GM23338 (cell line): ENCODE results near the gene OSBPL6. TPM values are rescaled to one million over a fixed set of nuclear protein-coding genes. Genes with fewer than 3 reads are reported as not detected.

Experiments
- ATAC-seq: fragments of 200-7000 bp; cut with Tn5 transposase; 3 replicates; pipeline ENCODE4 v1.9.1; 2020
- DNase-seq: peaks from one replicate; pipeline ENCODE4 v3.0.0-alpha.2; 2015; ENCODE audit warnings: low spot score
- H2AFZ ChIP-seq: fragments of 200-600 bp; sonication (generic); 2 replicates; pipeline ENCODE4 v1.8.0; 2016; ENCODE audit warnings: antibody characterized with exemption, mild to moderate bottlenecking, moderate library complexity
- H3F3A ChIP-seq: fragments of 200-600 bp; sonication (generic); replicated peaks from 2 replicates; pipeline ENCODE4 v1.8.0; 2017; ENCODE audit warnings: antibody characterized with exemption, mixed run types, low read depth
- H3K27ac ChIP-seq: fragments of 200-600 bp; sonication (generic); 2 replicates; pipeline ENCODE4 v1.6.1; 2016; ENCODE audit warnings: low read depth
- H3K27me3 ChIP-seq: fragments of 200-600 bp; sonication (generic); 2 replicates; pipeline ENCODE4 v1.8.0; 2016; ENCODE audit warnings: mild to moderate bottlenecking, mixed run types, moderate library complexity; ENCODE audit not compliant: insufficient read depth
- H3K36me3 ChIP-seq: fragments of 200-600 bp; sonication (generic); 2 replicates; pipeline ENCODE4 v1.8.0; 2016; ENCODE audit warnings: mild to moderate bottlenecking; ENCODE audit not compliant: insufficient read depth
- H3K4me1 ChIP-seq: fragments of 200-600 bp; sonication (generic); 2 replicates; pipeline ENCODE4 v1.8.0; 2016; ENCODE audit warnings: mild to moderate bottlenecking, moderate library complexity; ENCODE audit not compliant: insufficient read depth
- H3K4me2 ChIP-seq: fragments of 200-600 bp; sonication (generic); 2 replicates; pipeline ENCODE4 v1.7.1; 2017; ENCODE audit warnings: mixed run types
- H3K4me3 ChIP-seq: fragments of 200-600 bp; sonication (generic); 2 replicates; pipeline ENCODE4 v1.6.1; 2016; ENCODE audit warnings: mixed run types
- H3K79me2 ChIP-seq: fragments of 200-600 bp; sonication (generic); replicated peaks from 2 replicates; pipeline ENCODE4 v1.8.0; 2017; ENCODE audit warnings: mild to moderate bottlenecking; ENCODE audit not compliant: insufficient read depth
- H3K9me2 ChIP-seq: fragments of 200-600 bp; sonication (generic); 2 replicates; pipeline ENCODE4 v1.8.0; 2017; ENCODE audit not compliant: insufficient read depth
- H4K20me1 ChIP-seq: fragments of 200-600 bp; sonication (generic); replicated peaks from 2 replicates; pipeline ENCODE4 v1.8.0; 2017; ENCODE audit warnings: mild to moderate bottlenecking; ENCODE audit not compliant: insufficient read depth
- H3K27ac Mint-ChIP-seq: 2 replicates; pipeline ENCODE4 v1.8.0; 2020; ENCODE audit warnings: inconsistent platforms, mild to moderate bottlenecking, moderate library complexity, mixed read lengths
- H3K27me3 Mint-ChIP-seq: 3 replicates; pipeline ENCODE4 v1.8.0; 2022; ENCODE audit warnings: low read depth, mild to moderate bottlenecking, moderate library complexity, mixed read lengths, inconsistent platforms; ENCODE audit not compliant: insufficient read depth, poor library complexity
- H3K36me3 Mint-ChIP-seq: 3 replicates; pipeline ENCODE4 v1.8.0; 2021; ENCODE audit warnings: low read depth, mild to moderate bottlenecking, inconsistent platforms, moderate library complexity, mixed read lengths
- H3K4me1 Mint-ChIP-seq: 3 replicates; pipeline ENCODE4 v1.8.0; 2020; ENCODE audit warnings: mild to moderate bottlenecking, inconsistent platforms, mixed read lengths
- H3K4me3 Mint-ChIP-seq: 3 replicates; pipeline ENCODE4 v1.8.0; 2021; ENCODE audit warnings: moderate library complexity, mild to moderate bottlenecking, inconsistent platforms, mixed read lengths
- H3K9me3 Mint-ChIP-seq: 3 replicates; pipeline ENCODE4 v1.8.0; 2020; ENCODE audit warnings: moderate library complexity, mild to moderate bottlenecking, inconsistent platforms, mixed read lengths
- CREB1 ChIP-seq: fragments of 250-450 bp; sonication (Bioruptor Pico); IDR thresholded peaks from 2 replicates; pipeline ENCODE4 v1.5.0; 2020; ENCODE audit warnings: low read depth, mild to moderate bottlenecking, moderate library complexity
- EZH2 ChIP-seq: fragments of 200-600 bp; sonication (generic); IDR thresholded peaks from one replicate; pipeline ENCODE4 v1.8.0; 2017; ENCODE audit warnings: antibody characterized with exemption, mild to moderate bottlenecking, low read depth; ENCODE audit not compliant: unreplicated experiment
- EZH2phosphoT487 ChIP-seq: fragments of 200-600 bp; sonication (generic); IDR thresholded peaks from one replicate; pipeline ENCODE4 v1.8.1; 2018; ENCODE audit warnings: antibody characterized with exemption; ENCODE audit not compliant: unreplicated experiment
- JUNB ChIP-seq: IDR thresholded peaks from one replicate; pipeline ENCODE4 v1.6.1; 2016; ENCODE audit warnings: antibody characterized with exemption; ENCODE audit not compliant: unreplicated experiment
- STAT1 ChIP-seq: IDR thresholded peaks from one replicate; pipeline ENCODE4 v1.6.1; 2016; ENCODE audit warnings: antibody characterized with exemption; ENCODE audit not compliant: unreplicated experiment
- ZNF114 ChIP-seq: fragments of 250-450 bp; sonication (Bioruptor Pico); IDR thresholded peaks from 2 replicates; pipeline ENCODE4 v1.5.0; 2020; ENCODE audit warnings: mild to moderate bottlenecking, moderate library complexity
- polyA plus RNA-seq: library from polyadenylated mRNA; unstranded; fragments of >200 nt; fragmentation: Nextera tagmentation; extraction: Ambion mirVana; gene quantifications from 2 replicates; pipeline ENCODE4 v1.2.1, GENCODE V29; 2016
- total RNA-seq: library from RNA; depleted of rRNA; stranded (reverse); fragments of >200 nt; shearing (Covaris generic); gene quantifications from 2 replicates; pipeline ENCODE4 v1.2.3, GENCODE V29; 2014
- TF ChIP-seq, protein P1 (sequence below): IDR thresholded peaks from 2 replicates; pipeline ENCODE4 v1.6.1; 2016; ENCODE audit warnings: antibody characterized with exemption
- TF ChIP-seq, protein P2 (sequence below), 2 experiments: fragments of 200-600 bp in 1 of 2; sonication (generic) in 1 of 2; conservative IDR thresholded peaks; 2 replicates each; pipeline versions ENCODE4 v1.5.1 to v1.6.1; 2016 to 2017; ENCODE audit warnings: antibody characterized with exemption in 2 of 2, low read depth in 2 of 2, mild to moderate bottlenecking in 2 of 2, moderate library complexity in 1 of 2
- TF ChIP-seq, protein P3 (sequence below): IDR thresholded peaks from one replicate; pipeline ENCODE4 v1.6.1; 2018; ENCODE audit warnings: antibody characterized with exemption; ENCODE audit not compliant: unreplicated experiment

OSBPL6 gene
- total and polyA plus RNA-seq, 2 experiments from 2014 or later: 6.0 to 8.5 TPM

DNA sequence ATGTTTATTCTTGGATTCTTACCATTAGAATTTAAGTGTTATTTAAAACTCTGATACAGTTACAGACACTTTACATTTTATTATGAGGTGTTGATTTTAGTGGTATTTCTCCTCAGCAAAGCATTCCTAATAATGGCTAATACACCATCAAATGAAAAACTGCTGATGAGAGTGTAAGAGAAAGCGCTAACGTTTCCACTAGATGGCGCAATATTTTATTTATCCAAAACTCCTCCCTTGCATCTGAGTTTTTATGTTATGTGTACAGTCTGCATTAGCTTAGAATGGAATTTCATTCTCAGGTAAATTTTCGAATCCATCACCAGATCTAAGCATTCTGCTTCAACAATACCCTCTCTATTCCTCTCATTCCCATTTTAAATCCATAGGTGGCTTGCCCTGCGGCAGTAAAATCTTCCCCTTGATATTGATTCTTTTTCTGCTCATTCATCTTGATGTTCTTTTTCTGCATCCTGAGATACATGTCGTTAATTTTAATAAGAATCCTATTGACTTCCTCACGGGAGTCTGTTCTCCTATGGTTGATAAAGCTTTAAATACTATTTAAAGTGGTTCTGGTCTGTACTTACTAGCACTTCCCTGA, 202.8 kb downstream of the OSBPL6 start:
- Mint-ChIP-seq H3K36me3 (no peaks in the 10 kb centered on the region), H3K9me3 (no peaks in the 10 kb centered on the region), H3K27ac (no peak overlapping the region), H3K4me1 (no peaks in the 10 kb centered on the region), H3K4me3 (no peak overlapping the region), H3K27me3 (no peaks in the 10 kb centered on the region)
- H3K4me3 ChIP-seq: no peak overlapping the region
- no peaks in the 10 kb centered on the region for H3K4me1 ChIP-seq
- no peak overlapping the region for H3K27ac ChIP-seq
- no peaks in the 10 kb centered on the region for H3K36me3 ChIP-seq
- no peaks in the 10 kb centered on the region for H3K79me2 ChIP-seq
- H3F3A ChIP-seq: no peaks in the 10 kb centered on the region
- peak; percentile 73 for DNase-seq
- H4K20me1 ChIP-seq: no peaks in the 10 kb centered on the region
- no peak overlapping the region for H3K4me2 ChIP-seq
- TF ChIP-seq EZH2phosphoT487 (no peak), CREB1 (CRISPR knock-in tag) (no peak)
- TF ChIP-seq, protein P1, sequence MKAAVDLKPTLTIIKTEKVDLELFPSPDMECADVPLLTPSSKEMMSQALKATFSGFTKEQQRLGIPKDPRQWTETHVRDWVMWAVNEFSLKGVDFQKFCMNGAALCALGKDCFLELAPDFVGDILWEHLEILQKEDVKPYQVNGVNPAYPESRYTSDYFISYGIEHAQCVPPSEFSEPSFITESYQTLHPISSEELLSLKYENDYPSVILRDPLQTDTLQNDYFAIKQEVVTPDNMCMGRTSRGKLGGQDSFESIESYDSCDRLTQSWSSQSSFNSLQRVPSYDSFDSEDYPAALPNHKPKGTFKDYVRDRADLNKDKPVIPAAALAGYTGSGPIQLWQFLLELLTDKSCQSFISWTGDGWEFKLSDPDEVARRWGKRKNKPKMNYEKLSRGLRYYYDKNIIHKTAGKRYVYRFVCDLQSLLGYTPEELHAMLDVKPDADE: no peak
- TF ChIP-seq, protein P2, sequence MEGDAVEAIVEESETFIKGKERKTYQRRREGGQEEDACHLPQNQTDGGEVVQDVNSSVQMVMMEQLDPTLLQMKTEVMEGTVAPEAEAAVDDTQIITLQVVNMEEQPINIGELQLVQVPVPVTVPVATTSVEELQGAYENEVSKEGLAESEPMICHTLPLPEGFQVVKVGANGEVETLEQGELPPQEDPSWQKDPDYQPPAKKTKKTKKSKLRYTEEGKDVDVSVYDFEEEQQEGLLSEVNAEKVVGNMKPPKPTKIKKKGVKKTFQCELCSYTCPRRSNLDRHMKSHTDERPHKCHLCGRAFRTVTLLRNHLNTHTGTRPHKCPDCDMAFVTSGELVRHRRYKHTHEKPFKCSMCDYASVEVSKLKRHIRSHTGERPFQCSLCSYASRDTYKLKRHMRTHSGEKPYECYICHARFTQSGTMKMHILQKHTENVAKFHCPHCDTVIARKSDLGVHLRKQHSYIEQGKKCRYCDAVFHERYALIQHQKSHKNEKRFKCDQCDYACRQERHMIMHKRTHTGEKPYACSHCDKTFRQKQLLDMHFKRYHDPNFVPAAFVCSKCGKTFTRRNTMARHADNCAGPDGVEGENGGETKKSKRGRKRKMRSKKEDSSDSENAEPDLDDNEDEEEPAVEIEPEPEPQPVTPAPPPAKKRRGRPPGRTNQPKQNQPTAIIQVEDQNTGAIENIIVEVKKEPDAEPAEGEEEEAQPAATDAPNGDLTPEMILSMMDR (conservative IDR thresholded peaks at IDR 0.05; ENCODE audit: low read depth in 2 of 2): peak; percentile 58 to 80
- no peaks in the 10 kb centered on the region for H3K27me3 ChIP-seq
- ATAC-seq: peak; percentile 61
- H2AFZ ChIP-seq: no peak overlapping the region
- no peaks in the 10 kb centered on the region for H3K9me2 ChIP-seq

DNA sequence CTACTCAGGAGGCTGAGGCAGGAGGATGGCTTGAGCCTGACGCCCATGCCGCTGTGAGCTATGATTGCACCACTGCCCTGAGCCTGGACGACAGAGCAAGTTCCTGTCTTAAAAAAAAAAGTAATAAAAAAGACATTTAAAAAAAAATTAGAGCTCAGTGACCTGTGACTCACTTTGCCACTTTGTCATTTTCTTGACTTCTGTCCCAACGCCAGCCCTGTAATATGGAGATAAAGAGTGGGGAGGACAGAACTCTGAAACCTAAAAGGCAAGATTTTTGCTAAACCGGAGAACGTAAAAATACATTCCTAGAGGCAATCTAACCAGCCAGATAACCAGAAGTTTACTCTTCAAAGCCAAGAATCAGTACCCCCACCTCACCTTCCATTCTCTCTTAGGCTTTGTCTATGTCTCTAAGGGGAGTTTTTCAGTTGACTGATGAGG, 207.7 kb downstream of the OSBPL6 start:
- no peak for ATAC-seq
- peaks cover 4% of the 10 kb centered on the region for H3K4me1 Mint-ChIP-seq
- no peak for TF ChIP-seq EZH2
- TF ChIP-seq CREB1 (CRISPR knock-in tag): no peak
- TF ChIP-seq ZNF114 (CRISPR knock-in tag): no peak
- no peak for TF ChIP-seq JUNB
- TF ChIP-seq EZH2phosphoT487: no peak
- TF ChIP-seq, protein P1: no peak
- TF ChIP-seq, protein P3, sequence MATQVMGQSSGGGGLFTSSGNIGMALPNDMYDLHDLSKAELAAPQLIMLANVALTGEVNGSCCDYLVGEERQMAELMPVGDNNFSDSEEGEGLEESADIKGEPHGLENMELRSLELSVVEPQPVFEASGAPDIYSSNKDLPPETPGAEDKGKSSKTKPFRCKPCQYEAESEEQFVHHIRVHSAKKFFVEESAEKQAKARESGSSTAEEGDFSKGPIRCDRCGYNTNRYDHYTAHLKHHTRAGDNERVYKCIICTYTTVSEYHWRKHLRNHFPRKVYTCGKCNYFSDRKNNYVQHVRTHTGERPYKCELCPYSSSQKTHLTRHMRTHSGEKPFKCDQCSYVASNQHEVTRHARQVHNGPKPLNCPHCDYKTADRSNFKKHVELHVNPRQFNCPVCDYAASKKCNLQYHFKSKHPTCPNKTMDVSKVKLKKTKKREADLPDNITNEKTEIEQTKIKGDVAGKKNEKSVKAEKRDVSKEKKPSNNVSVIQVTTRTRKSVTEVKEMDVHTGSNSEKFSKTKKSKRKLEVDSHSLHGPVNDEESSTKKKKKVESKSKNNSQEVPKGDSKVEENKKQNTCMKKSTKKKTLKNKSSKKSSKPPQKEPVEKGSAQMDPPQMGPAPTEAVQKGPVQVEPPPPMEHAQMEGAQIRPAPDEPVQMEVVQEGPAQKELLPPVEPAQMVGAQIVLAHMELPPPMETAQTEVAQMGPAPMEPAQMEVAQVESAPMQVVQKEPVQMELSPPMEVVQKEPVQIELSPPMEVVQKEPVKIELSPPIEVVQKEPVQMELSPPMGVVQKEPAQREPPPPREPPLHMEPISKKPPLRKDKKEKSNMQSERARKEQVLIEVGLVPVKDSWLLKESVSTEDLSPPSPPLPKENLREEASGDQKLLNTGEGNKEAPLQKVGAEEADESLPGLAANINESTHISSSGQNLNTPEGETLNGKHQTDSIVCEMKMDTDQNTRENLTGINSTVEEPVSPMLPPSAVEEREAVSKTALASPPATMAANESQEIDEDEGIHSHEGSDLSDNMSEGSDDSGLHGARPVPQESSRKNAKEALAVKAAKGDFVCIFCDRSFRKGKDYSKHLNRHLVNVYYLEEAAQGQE: no peak
- TF ChIP-seq STAT1: no peak

More for the DNA sequence above, 207.7 kb downstream of the OSBPL6 start:
- Mint-ChIP-seq H3K9me3 (no peaks in the 10 kb centered on the region), H3K27ac (no peak overlapping the region), H3K27me3 (no peaks in the 10 kb centered on the region), H3K36me3 (no peaks in the 10 kb centered on the region), H3K4me3 (no peak overlapping the region)
- Histone ChIP-seq H3K79me2 (no peaks in the 10 kb centered on the region), H3F3A (no peaks in the 10 kb centered on the region), H4K20me1 (no peaks in the 10 kb centered on the region), H3K9me2 (no peaks in the 10 kb centered on the region), H3K27ac (no peak overlapping the region), H3K27me3 (no peaks in the 10 kb centered on the region), H3K4me2 (no peak overlapping the region), H3K4me3 (no peak overlapping the region), H2AFZ (no peak overlapping the region), H3K4me1 (no peaks in the 10 kb centered on the region), H3K36me3 (no peaks in the 10 kb centered on the region)
- DNase-seq: no peak
